Lower lobe of right lung (tissue), 2 donors: ENCODE data around the gene SNN. TPM values are rescaled to one million over a fixed set of nuclear protein-coding genes. Genes with fewer than 3 reads are reported as not detected.
A peak's percentile ranks its signal among the peaks of the same experiment; 100 is the strongest.

Source experiments
- ATAC-seq, 2 donors: fragments of 200-7000 bp; cut with Tn5 transposase; one replicate each; pipeline ENCODE4 v1.9.1; 2020 to 2022; ENCODE audit warnings: mild to moderate bottlenecking in 2 of 2, moderate library complexity in 2 of 2
- DNase-seq: peaks from one replicate; pipeline ENCODE4 v3.0.0-alpha.2; 2020
- H3K27ac ChIP-seq: fragments of 200-600 bp; one replicate; pipeline ENCODE4 v1.8.0; 2022
- H3K27me3 ChIP-seq: fragments of 200-600 bp; one replicate; pipeline ENCODE4 v1.8.0; 2022; ENCODE audit warnings: low read depth
- H3K36me3 ChIP-seq: fragments of 200-600 bp; one replicate; pipeline ENCODE4 v1.8.0; 2022; ENCODE audit warnings: mild to moderate bottlenecking
- H3K4me1 ChIP-seq: fragments of 200-600 bp; one replicate; pipeline ENCODE4 v1.8.0; 2022
- H3K4me3 ChIP-seq: fragments of 200-600 bp; one replicate; pipeline ENCODE4 v1.8.0; 2022; ENCODE audit warnings: mild to moderate bottlenecking
- H3K9me3 ChIP-seq: fragments of 200-600 bp; one replicate; pipeline ENCODE4 v1.8.0; 2022
- CTCF ChIP-seq: fragments of 200-600 bp; IDR thresholded peaks from one replicate; pipeline ENCODE4 v1.8.0; 2022; ENCODE audit warnings: antibody characterized with exemption, mild to moderate bottlenecking
- intact Hi-C: fragments of 100-400 bp; cut with DNase I; formaldehyde crosslinking; loops from one replicate; pipeline ENCODE4 v1.11.0; 2022
- total RNA-seq: library from RNA; stranded (reverse); fragmentation: NEBNext Ultra II Directional; extraction: Animal tissue kit (Norgen Biotek cat#: 25700); gene quantifications from one replicate; pipeline ENCODE4 v1.2.1, GENCODE V29; 2021
- donor health status: DM: no; HTN: yes; CAD: no; lungs with severe emphysema.

The SNN gene
- total RNA-seq, 1 donor from 2014 or later: 25.5 TPM

DNA sequence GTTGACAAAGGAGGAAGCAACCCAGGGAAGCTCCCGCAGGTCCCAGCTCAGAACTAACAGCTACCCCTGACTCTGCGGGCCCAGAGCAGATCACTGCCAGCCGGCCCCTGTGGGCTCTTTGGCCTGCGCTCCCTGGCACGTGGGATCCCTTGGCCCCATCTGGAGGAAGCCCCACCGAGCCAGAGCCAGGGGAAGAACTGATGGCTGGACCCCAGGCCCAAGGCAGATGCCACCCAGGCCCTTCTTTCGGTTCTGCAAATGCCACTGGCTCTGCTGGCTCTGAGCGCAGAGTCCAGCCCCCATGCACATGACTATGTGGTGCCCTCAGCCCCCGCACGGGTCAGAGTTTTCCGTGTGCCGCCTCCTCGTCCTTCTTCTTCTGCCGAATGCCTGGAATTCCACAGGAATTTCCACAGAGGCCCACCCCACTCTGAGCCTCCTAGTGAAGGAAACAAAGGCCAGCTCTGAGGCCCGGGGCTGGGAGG lies 35.8 kb upstream of the SNN start:
- no peaks in the 10 kb centered on the region for H3K9me3 ChIP-seq
- no peaks in the 10 kb centered on the region for H3K27me3 ChIP-seq
- no peak for TF ChIP-seq CTCF
- H3K36me3 ChIP-seq: no peaks in the 10 kb centered on the region
- peak; percentile 75 for DNase-seq
- intact Hi-C loops: no loop called here
- no peak overlapping the region for H3K4me3 ChIP-seq
- H3K4me1 ChIP-seq: peaks cover 42% of the 10 kb centered on the region
- peak; percentile 47 to 67 for ATAC-seq
- H3K27ac ChIP-seq: peak overlapping the region; percentile 77

- Histone ChIP-seq H3K4me3 (no peak overlapping the region), H3K27ac (peak overlapping the region; percentile 77), H3K9me3 (no peaks in the 10 kb centered on the region), H3K4me1 (peaks cover 39% of the 10 kb centered on the region), H3K36me3 (no peaks in the 10 kb centered on the region), H3K27me3 (no peaks in the 10 kb centered on the region)
- ATAC-seq (no peak), DNase-seq (no peak)
- TF ChIP-seq CTCF: no peak
- intact Hi-C loops: no loop called here
Observed at GRCh38 chr16:11633113-11633512, 35.1 kb upstream of the SNN start.

DNA sequence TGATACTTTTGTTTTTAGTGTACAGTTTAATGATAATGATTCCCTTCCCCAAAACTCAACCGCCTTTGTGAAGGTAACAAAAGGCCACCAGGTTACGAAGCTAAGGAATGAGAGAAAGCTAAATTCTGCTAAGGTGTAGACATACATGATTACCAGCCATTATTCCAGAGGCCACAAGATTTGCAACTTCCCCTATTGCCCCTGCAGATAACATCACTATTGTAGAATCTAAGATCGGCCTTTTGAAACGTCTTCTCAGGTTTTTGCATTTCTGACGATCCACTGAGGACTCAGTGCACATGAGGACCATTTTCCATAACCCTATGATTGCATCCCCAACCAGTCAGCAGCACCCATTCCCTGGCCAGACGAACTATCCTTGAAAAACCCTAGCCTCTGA lies 33.9 kb upstream of the SNN start:
- DNase-seq (no peak), ATAC-seq (no peak)
- H3K27me3 ChIP-seq: no peaks in the 10 kb centered on the region
- TF ChIP-seq CTCF: no peak
- H3K9me3 ChIP-seq: no peaks in the 10 kb centered on the region
- peaks cover 33% of the 10 kb centered on the region for H3K4me1 ChIP-seq
- H3K27ac ChIP-seq: no peak overlapping the region
- no peak overlapping the region for H3K4me3 ChIP-seq
- no peaks in the 10 kb centered on the region for H3K36me3 ChIP-seq
- intact Hi-C loops: no loop called here

GRCh38 chr16:11635113-11635652 lies 33.1 kb upstream of the SNN start:
- no peak for DNase-seq
- no peak overlapping the region for H3K27ac ChIP-seq
- no peak for ATAC-seq
- H3K27me3 ChIP-seq: no peaks in the 10 kb centered on the region
- no peak for TF ChIP-seq CTCF
- intact Hi-C loops: no loop called here
- H3K4me1 ChIP-seq: peaks cover 32% of the 10 kb centered on the region
- no peak overlapping the region for H3K4me3 ChIP-seq
- H3K9me3 ChIP-seq: no peaks in the 10 kb centered on the region
- H3K36me3 ChIP-seq: no peaks in the 10 kb centered on the region

GRCh38 chr16:11635679-11636171 lies 32.5 kb upstream of the SNN start:
- ATAC-seq (no peak), DNase-seq (no peak)
- TF ChIP-seq CTCF: no peak
- Histone ChIP-seq H3K27me3 (no peaks in the 10 kb centered on the region), H3K4me3 (peak overlapping the region; percentile 4), H3K4me1 (peaks cover 34% of the 10 kb centered on the region), H3K9me3 (no peaks in the 10 kb centered on the region), H3K36me3 (no peaks in the 10 kb centered on the region), H3K27ac (no peak overlapping the region)
- intact Hi-C loops: no loop called here
